Keratinocyte (primary cell): ENCODE data around the gene CCDC197. TPM values are rescaled to one million over a fixed set of nuclear protein-coding genes. Genes with fewer than 3 reads are reported as not detected.

ENCODE experiments used
- DNase-seq: peaks from one replicate; pipeline ENCODE4 v3.0.0-alpha.2; 2011; ENCODE audit warnings: low read depth, missing footprints, low spot score
- FAIRE-seq: peaks from 2 replicates; lab custom pipeline; 2011; peaks lifted over from hg19 to GRCh38; lab: Jason Lieb, UNC
- H2AFZ ChIP-seq: 2 replicates; pipeline ENCODE4 v1.6.0; 2012; ENCODE audit warnings: low read length, control low read depth, inconsistent platforms; ENCODE audit not compliant: control insufficient read depth
- H3K27ac ChIP-seq: 2 replicates; pipeline ENCODE4 v1.5.1; 2011; ENCODE audit warnings: low read length; ENCODE audit not compliant: control insufficient read depth, insufficient read depth
- H3K27me3 ChIP-seq: 3 replicates; pipeline ENCODE4 v1.6.0; 2011; ENCODE audit warnings: low read length; ENCODE audit not compliant: control insufficient read depth, insufficient read depth; ENCODE audit errors: extremely low read depth
- H3K36me3 ChIP-seq, 2 experiments: 2 replicates in 1 of 2; 3 replicates in 1 of 2; pipeline ENCODE4 v1.5.1; 2011; ENCODE audit warnings: low read length in 2 of 2, mild to moderate bottlenecking in 1 of 2; ENCODE audit not compliant: control insufficient read depth in 2 of 2, insufficient read depth in 2 of 2; ENCODE audit errors: extremely low read depth in 1 of 2
- H3K4me1 ChIP-seq: 3 replicates; pipeline ENCODE4 v1.5.1; 2011; ENCODE audit warnings: low read length; ENCODE audit not compliant: control insufficient read depth, insufficient read depth; ENCODE audit errors: extremely low read depth
- H3K4me2 ChIP-seq: 3 replicates; pipeline ENCODE4 v1.6.0; 2011; ENCODE audit warnings: low read depth, low read length; ENCODE audit not compliant: control insufficient read depth, insufficient read depth; ENCODE audit errors: extremely low read depth
- H3K4me3 ChIP-seq, 3 experiments: fragments of 200-600 bp in 1 of 3; sonication (generic) in 1 of 3; 2 replicates in 2 of 3; 3 replicates in 1 of 3; pipeline ENCODE4 v1.5.1; 2011 to 2016; ENCODE audit warnings: low read length in 3 of 3, mild to moderate bottlenecking in 3 of 3, control low read depth in 2 of 3, inconsistent platforms in 1 of 3, low read depth in 1 of 3, mixed read lengths in 1 of 3, mixed run types in 1 of 3, moderate library complexity in 1 of 3; ENCODE audit not compliant: control insufficient read depth in 2 of 3, insufficient read depth in 2 of 3; ENCODE audit errors: extremely low read depth in 1 of 3
- H3K79me2 ChIP-seq: 2 replicates; pipeline ENCODE4 v1.6.0; 2012; ENCODE audit warnings: low read length; ENCODE audit not compliant: control insufficient read depth, insufficient read depth
- H3K9ac ChIP-seq: 3 replicates; pipeline ENCODE4 v1.6.0; 2011; ENCODE audit warnings: low read length; ENCODE audit not compliant: control insufficient read depth, insufficient read depth; ENCODE audit errors: extremely low read depth
- H3K9me1 ChIP-seq: 3 replicates; pipeline ENCODE4 v1.6.0; 2011; ENCODE audit warnings: low read length; ENCODE audit not compliant: control insufficient read depth, insufficient read depth; ENCODE audit errors: extremely low read depth
- H3K9me3 ChIP-seq: 2 replicates; pipeline ENCODE4 v1.5.1; 2012; ENCODE audit warnings: low read depth, low read length; ENCODE audit not compliant: control insufficient read depth
- H4K20me1 ChIP-seq: 3 replicates; pipeline ENCODE4 v1.6.0; 2011; ENCODE audit warnings: low read length; ENCODE audit not compliant: control insufficient read depth, insufficient read depth; ENCODE audit errors: extremely low read depth
- CTCF ChIP-seq, 3 experiments: IDR thresholded peaks in 1 of 3; conservative IDR thresholded peaks in 1 of 3; optimal IDR thresholded peaks in 1 of 3; 2 replicates in 2 of 3; 3 replicates in 1 of 3; pipeline versions ENCODE3 to v1.5.1; 2011; ENCODE audit warnings: low read length in 3 of 3, mild to moderate bottlenecking in 3 of 3, moderate library complexity in 2 of 3, control low read depth in 1 of 3, inconsistent platforms in 1 of 3; ENCODE audit not compliant: insufficient read depth in 2 of 3; ENCODE audit errors: extremely low read depth in 1 of 3
- EZH2 ChIP-seq: IDR thresholded peaks from one replicate; pipeline ENCODE4 v1.6.1; 2012; ENCODE audit warnings: inconsistent platforms, mild to moderate bottlenecking, low read length, moderate library complexity
- dilution Hi-C: fragments of 300-500 bp; cut with MboI; formaldehyde crosslinking; loops from one replicate; pipeline ENCODE4 v1.7.0; 2020; ENCODE audit warnings: low sequenced_read_pairs; ENCODE audit not compliant: extremely low pct_ligation_motif_present
- polyA plus RNA-seq, 5 experiments: library from polyadenylated mRNA; depleted of rRNA in 3 of 5; stranded (reverse) in 3 of 5; stranded (forward) in 1 of 5; unstranded in 1 of 5; fragments of >200 nt; gene quantifications; 1 replicate in 1 of 5; 2 replicates in 3 of 5; 3 replicates in 1 of 5; pipeline versions ENCODE4 v1.2.1 to v1.2.3, GENCODE V29; 2011 to 2012; ENCODE audit warnings: missing spikeins in 2 of 5, low read depth in 1 of 5, low replicate concordance in 1 of 5

Gene CCDC197
- polyA plus RNA-seq, 1 donor (not counting 4 experiments of a cell fraction or from before 2014, with no cell fraction given): not detected

GRCh38 chr14:93974833-93975232, 22.3 kb upstream of the CCDC197 start:
- no peak overlapping the region for H3K27ac ChIP-seq
- H3K9ac ChIP-seq: no peak overlapping the region
- peaks cover 22% of the 10 kb centered on the region for H3K27me3 ChIP-seq
- H3K9me3 ChIP-seq: no peaks in the 10 kb centered on the region
- DNase-seq (no peak), FAIRE-seq (no peak)
- no peak overlapping the region for H3K4me2 ChIP-seq
- no peaks in the 10 kb centered on the region for H3K79me2 ChIP-seq
- no peak overlapping the region for H3K4me3 ChIP-seq
- H3K9me1 ChIP-seq: no peaks in the 10 kb centered on the region
- no peaks in the 10 kb centered on the region for H4K20me1 ChIP-seq
- dilution Hi-C loops: no loop called here
- TF ChIP-seq CTCF (optimal IDR thresholded peaks at IDR 0.05 in 1 of 3, IDR thresholded peaks at IDR 0.05 in 1 of 3, conservative IDR thresholded peaks at IDR 0.05 in 1 of 3; ENCODE audit: extremely low read depth in 1 of 3, insufficient read depth in 2 of 3, low read length in 3 of 3): no peak
- TF ChIP-seq EZH2: no peak
- no peak overlapping the region for H2AFZ ChIP-seq
- H3K36me3 ChIP-seq: no peaks in the 10 kb centered on the region
- no peaks in the 10 kb centered on the region for H3K4me1 ChIP-seq

GRCh38 chr14:93975791-93976476, 21.2 kb upstream of the CCDC197 start:
- no peaks in the 10 kb centered on the region for H3K9me1 ChIP-seq
- no peaks in the 10 kb centered on the region for H3K36me3 ChIP-seq
- no peaks in the 10 kb centered on the region for H3K9me3 ChIP-seq
- no peak overlapping the region for H3K4me3 ChIP-seq
- dilution Hi-C loops: no loop called here
- H3K27ac ChIP-seq: no peak overlapping the region
- H3K27me3 ChIP-seq: peaks cover 25% of the 10 kb centered on the region
- H3K4me2 ChIP-seq: no peak overlapping the region
- DNase-seq: no peak
- no peak overlapping the region for H2AFZ ChIP-seq
- H3K79me2 ChIP-seq: no peaks in the 10 kb centered on the region
- no peak for FAIRE-seq
- no peaks in the 10 kb centered on the region for H4K20me1 ChIP-seq
- TF ChIP-seq EZH2 (no peak), CTCF (optimal IDR thresholded peaks at IDR 0.05 in 1 of 3, IDR thresholded peaks at IDR 0.05 in 1 of 3, conservative IDR thresholded peaks at IDR 0.05 in 1 of 3; ENCODE audit: extremely low read depth in 1 of 3, insufficient read depth in 2 of 3, low read length in 3 of 3) (no peak)
- no peak overlapping the region for H3K9ac ChIP-seq
- no peaks in the 10 kb centered on the region for H3K4me1 ChIP-seq
